Measurements from ENCODE around the gene NANOS3.

NANOS3 gene

GRCh38 chr19:13876834-13877233, at the start of gene NANOS3:
Gene NANOS3, plus strand, starts transcription at chr19:13877134. Its CDS starts 115 bp downstream, at chr19:13877249.
- no peak for DNase-seq (ENCODE audit: low read depth in 3 of 3, low spot score in 1 of 3)

- DNase-seq (ENCODE audit: low read depth in 3 of 3, low spot score in 1 of 3), result no peak
Measured at GRCh38 chr19:13827656-13828055, 49.3 kb upstream of the NANOS3 start.

DNA sequence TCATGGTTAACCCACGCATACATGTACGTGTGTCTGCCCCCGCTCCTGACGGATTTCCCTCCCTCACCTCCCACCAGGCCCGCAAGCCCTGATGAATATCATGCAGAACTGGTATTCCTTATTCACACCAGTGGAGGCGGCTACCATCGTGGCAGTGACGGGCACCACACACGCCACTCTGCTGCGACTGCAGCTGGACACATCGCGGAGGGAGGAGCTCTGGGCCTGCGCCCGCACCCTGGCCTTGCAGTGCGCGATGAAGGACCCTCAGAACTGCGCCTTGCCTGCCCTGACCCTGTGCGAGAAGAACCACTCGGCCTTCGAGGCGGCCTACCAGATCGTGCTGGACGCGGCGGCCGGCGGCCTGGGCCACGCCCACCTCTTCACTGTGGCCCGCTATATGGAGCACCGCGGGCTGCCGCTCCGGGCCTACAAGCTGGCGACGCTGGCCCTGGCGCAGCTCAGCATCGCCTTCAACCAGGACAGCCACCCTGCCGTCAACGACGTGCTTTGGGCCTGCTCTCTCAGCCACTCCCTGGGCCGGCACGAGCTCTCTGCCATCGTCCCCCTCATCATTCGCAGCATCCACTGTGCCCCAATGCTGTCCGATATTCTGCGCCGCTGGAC, 46.7 kb upstream of the NANOS3 start:
- DNase-seq (ENCODE audit: low read depth in 3 of 3, low spot score in 1 of 3), result no peak

DNA sequence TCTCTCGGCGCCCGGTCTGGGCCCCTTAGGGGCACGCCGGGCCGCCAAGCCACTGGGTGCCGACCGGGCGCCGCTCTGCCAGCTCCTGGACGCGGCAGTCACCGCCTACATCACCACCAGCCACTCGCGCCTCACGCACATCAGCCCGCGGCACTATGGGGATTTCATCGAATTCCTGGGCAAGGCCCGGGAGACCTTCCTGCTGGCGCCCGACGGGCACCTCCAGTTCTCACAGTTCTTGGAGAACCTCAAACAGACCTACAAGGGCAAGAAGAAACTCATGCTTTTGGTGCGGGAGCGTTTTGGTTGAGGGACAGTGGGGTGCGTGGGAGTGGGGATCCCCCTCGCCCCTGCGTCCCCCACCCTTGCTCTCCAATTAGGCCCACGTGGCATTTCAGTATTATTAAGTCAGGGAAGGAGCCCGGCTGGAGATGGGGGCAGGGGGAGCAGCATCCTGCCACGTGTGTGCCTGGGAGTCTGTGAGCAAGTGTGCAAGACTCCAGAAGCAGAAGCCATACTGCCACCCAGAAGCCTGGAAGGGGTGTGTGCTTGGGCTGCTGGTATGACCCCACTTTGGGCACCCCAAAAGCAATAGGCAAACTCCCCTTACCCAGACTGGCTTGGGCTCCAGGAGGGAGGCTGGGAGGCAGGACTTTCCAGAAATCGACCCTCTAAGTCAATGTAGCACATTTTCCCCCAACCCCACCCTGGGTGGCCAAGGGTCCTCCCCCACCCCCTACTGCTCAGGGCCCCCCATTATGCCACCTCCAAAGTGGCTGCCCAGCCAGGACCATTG, 46.0 kb upstream of the NANOS3 start:
- DNase-seq (ENCODE audit: low read depth in 3 of 3, low spot score in 1 of 3), result no peak

- DNase-seq (ENCODE audit: low read depth in 3 of 3, low spot score in 1 of 3), result no peak
Measured at GRCh38 chr19:13831537-13832467, 45.1 kb upstream of the NANOS3 start.

- DNase-seq (ENCODE audit: low read depth in 3 of 3, low spot score in 1 of 3), result peak; percentile 79 to 90 (median 81)
Measured at GRCh38 chr19:13833330-13834243, 43.3 kb upstream of the NANOS3 start.

GRCh38 chr19:13834244-13835069, 42.5 kb upstream of the NANOS3 start:
- no peak for DNase-seq (ENCODE audit: low read depth in 3 of 3, low spot score in 1 of 3)

GRCh38 chr19:13835791-13836723, 40.9 kb upstream of the NANOS3 start:
- no peak for DNase-seq (ENCODE audit: low read depth in 3 of 3, low spot score in 1 of 3)

- DNase-seq (ENCODE audit: low read depth in 3 of 3, low spot score in 1 of 3), result no peak
Measured at GRCh38 chr19:13838435-13839129, 38.4 kb upstream of the NANOS3 start.

- peak; percentile 74 to 82 (median 78) for DNase-seq (ENCODE audit: low read depth in 3 of 3, low spot score in 1 of 3)
Measured at GRCh38 chr19:13839130-13839937, 37.6 kb upstream of the NANOS3 start.

- DNase-seq (ENCODE audit: low read depth in 3 of 3, low spot score in 1 of 3), result no peak
Measured at GRCh38 chr19:13839938-13840304, 37.0 kb upstream of the NANOS3 start.

DNA sequence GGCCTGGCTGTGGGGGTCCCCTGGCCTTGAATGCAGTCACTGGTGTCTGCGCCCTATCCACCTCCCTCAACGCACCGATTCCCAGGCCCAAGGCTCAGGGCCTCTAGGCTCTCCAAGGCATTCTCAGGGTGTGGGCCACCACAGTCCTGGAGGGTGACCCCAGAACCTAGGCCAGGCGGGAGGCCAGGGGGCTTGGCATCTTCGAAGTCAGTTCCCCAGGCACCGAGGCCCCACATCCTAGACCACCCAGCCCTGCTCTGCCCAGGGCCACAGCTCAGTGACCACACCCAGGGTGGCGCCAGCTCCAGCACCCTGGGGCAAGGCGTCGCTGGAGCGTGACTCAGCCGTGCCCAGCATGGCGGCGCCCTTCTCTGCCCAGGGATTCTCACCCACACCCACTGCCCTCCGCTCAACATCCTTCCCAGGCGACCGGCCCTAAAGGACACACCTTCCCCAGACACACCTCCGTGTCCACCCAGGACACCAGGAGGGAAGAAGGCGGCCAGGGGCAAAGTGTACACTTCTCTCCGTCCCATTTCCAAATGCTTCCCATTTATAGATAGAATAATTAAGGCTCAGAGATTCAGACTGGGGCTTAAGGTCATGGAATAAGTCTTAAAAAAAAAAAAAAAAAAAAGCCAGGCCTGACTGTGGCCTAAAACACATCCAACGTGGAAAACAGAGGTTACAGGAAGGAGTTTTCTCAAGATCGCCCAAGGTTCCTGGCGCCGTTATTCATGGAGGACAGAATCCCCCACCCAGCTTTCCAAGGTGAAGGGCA, 36.4 kb upstream of the NANOS3 start:
- DNase-seq (ENCODE audit: low read depth in 3 of 3, low spot score in 1 of 3), result no peak

GRCh38 chr19:13841086-13841961, 35.6 kb upstream of the NANOS3 start:
- no peak for DNase-seq (ENCODE audit: low read depth in 3 of 3, low spot score in 1 of 3)

DNA sequence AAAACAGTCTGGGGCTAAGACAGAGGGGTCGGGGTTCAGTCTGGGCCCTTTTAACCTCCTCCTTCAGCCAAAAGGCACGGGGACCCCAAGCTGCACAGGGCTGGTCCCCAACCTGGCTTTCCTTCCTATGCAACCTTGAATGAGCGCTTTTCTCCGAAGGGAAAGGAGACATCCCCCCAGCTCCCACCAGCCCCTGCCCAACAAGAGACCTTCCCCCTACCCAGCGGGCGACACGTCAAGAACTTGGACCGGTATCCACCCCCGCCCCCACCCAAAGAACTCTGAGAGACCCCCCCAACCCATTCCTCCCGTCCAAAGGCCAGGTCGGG, 35.0 kb upstream of the NANOS3 start:
- no peak for DNase-seq (ENCODE audit: low read depth in 3 of 3, low spot score in 1 of 3)

DNA sequence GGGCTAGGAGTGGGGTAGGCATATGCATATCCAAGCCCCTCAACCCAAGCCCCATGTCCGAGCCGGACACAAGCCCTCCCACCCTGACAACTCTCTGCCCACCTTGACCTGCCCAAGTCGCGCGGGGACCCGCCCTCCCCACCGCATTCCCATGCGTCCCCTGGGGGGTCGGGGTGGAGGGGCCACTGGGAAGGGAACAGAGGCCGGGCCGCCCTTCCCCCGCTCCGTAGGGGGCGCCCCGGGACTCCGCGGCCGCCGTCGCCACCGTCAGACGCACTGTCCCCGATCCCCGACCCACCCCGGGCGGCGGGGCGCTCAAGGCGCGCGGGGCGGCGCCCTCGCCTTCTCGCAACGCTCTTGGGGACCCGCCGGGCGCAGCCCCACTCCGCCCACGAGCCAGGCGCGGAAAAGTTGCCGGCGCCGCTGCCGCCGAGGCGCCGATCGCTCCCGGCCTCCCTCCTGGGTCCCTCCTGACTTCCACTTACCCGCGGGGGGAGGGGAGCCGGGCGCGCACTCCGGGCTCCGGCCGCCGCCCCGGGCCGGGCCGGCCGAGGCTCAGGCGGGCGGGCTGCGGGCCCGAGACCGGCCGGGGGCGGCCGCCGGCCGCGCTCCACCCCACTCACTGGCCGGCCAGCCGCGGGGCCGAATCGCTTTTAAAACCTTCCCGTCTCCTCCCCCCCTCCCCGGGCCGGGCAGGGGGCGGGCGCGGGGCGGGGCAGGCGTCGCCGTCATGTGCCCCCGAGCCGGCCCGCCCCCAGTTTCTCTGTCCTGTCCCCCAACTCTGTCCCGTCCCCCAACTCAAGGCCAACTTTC, 34.4 kb upstream of the NANOS3 start:
- peak in 2 of 3 donors; percentile 46 to 48 for DNase-seq (ENCODE audit: low read depth in 3 of 3, low spot score in 1 of 3)

Measured in stimulated activated CD4-positive, alpha-beta T cell treated with anti-CD3 and anti-CD28 coated beads, TNF-alpha, amount 100 ng/mL, for 1 hour (primary cell).